22Rv1 (cell line): Measurements from ENCODE around the gene HSBP1L1.

Source experiments
- CTCF ChIP-seq: fragments of 450-650 bp; IDR thresholded peaks from 2 replicates; pipeline ENCODE4 v1.5.1; 2017; ENCODE audit warnings: mild to moderate bottlenecking
- ZFX ChIP-seq: fragments of 450-650 bp; IDR thresholded peaks from 2 replicates; pipeline ENCODE4 v1.6.1; 2017; ENCODE audit warnings: antibody characterized with exemption, borderline replicate concordance

- TF ChIP-seq CTCF (peak; percentile 54), ZFX (no peak)
These were observed at the start of gene HSBP1L1 for GRCh38 chr18:79964330-79965118.
